ENCODE results near the gene EGLN3.
"Not testable (repeated sequence)": the region's sequence is repeated elsewhere in the genome, so short reads cannot be mapped to it uniquely, and the experiment has no call there.

The EGLN3 gene

GRCh38 chr14:33934043-33934750 lies 16.7 kb downstream of the EGLN3 start:
- DNase-seq, result no peak

- no peak for DNase-seq
These were observed 17.4 kb downstream of the EGLN3 start for GRCh38 chr14:33933386-33933933.

- no peak for DNase-seq
These were observed 18.1 kb downstream of the EGLN3 start for GRCh38 chr14:33932576-33933345.

DNA sequence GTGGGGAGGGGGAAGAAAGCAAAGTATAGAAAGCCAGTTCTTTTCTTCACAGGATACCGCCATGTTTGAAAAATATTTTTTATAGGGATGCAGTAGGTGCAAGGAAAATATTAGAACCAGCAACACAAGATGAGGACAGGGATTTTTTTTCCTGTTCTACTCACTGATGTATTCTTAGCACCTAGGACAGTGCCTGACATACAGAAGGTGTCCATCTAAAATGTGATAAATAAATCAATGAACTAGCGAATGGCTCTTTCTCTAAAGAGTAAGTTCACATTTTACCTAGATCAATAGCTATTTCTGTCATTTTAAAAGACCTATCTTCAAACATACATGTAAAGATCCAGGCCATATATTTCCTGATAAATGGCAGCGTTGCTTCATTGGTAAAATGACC lies 18.8 kb downstream of the EGLN3 start:
- no peak for DNase-seq

- no peak for DNase-seq
These were observed 19.4 kb downstream of the EGLN3 start for GRCh38 chr14:33931461-33931860.

DNA sequence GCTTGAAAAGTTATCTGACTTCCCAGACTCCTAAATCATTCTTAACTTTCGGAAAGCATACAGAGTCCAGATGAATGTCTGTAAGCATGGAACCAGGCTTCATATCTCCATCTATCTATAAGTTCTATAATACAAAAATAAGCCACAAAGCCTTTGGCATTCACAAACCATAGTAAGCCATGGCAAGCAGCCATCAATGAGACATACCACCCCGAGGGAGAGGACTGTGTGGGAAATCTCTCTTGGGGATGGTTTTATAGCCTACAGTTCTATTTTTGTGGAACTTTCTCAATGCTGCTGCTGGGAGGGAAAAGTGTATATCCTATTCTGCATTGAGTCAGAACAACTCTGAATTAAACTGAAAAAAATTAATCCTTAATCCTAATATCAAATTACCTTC lies 20.4 kb downstream of the EGLN3 start:
- no peak for DNase-seq

- no peak for DNase-seq
These were observed 21.0 kb downstream of the EGLN3 start for GRCh38 chr14:33929799-33930408.

GRCh38 chr14:33928895-33929294 lies 22.0 kb downstream of the EGLN3 start:
- no peak for DNase-seq

- DNase-seq, result no peak
These were observed 22.9 kb downstream of the EGLN3 start for GRCh38 chr14:33927944-33928343.

DNA sequence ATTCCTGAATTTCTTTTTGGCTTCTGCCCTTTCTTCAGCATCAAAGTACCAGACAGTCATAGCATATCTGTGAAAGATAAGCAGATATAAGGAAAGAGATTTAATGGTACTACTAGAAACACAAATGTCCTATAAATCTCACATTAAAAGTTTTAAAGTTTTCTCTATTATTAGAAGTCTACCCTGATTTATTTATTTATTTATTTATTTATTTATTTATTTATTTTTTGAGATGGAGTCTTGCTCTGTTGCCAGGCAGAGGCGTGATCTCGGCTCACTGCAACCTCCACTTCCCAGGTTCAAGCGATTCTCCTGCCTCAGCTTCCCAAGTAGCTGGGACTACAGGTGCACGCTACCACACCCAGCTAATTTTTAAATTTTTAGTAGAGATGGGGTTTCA lies 23.9 kb downstream of the EGLN3 start:
- not testable (repeated sequence) for DNase-seq

- DNase-seq, result no peak
These were observed 24.9 kb downstream of the EGLN3 start for GRCh38 chr14:33925946-33926345.

DNA sequence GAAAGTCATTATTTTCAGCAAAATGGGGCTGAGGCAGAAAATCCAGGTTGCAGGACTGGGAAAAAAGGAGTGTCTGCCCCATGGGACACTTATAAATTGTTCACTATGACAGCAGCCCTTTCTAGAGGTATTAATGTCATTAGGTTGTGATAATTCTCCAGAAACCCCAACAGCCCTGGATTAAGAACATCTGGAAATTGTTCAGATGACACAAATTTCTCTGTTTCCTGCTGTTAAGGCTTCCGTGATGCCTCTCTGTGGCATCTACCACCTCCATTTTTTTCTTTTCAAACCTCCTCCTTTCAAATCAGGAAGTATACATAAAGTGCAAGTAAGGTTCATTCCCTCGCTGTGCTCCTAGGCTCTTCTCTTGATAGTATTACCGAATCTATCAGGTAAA lies 25.6 kb downstream of the EGLN3 start:
- DNase-seq, result no peak

- no peak for DNase-seq
These were observed 26.2 kb downstream of the EGLN3 start for GRCh38 chr14:33924566-33925100.

GRCh38 chr14:33922125-33922524 lies 28.7 kb downstream of the EGLN3 start:
- DNase-seq, result no peak

DNA sequence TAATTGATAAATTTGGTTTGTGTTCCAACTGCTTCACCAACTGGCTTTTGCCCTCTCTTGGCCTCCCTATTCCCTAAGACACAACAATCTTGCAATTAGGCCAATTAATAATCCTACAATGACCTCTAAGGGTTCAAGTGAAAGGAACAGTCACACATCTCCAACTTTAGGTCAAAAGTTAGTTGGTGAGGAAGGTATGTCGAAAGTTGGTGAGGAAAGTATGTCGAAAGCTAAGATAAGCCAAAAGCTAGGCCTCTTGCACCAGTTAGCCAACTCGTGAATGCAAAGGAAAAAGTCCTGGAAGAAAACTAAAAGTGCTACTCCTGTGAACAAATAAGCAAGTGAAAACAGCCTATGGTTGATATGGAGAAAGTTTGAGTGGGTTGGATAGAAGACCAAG lies 32.6 kb downstream of the EGLN3 start:
- DNase-seq, result no peak

GRCh38 chr14:33917661-33918060 lies 33.2 kb downstream of the EGLN3 start:
- DNase-seq, result no peak

DNA sequence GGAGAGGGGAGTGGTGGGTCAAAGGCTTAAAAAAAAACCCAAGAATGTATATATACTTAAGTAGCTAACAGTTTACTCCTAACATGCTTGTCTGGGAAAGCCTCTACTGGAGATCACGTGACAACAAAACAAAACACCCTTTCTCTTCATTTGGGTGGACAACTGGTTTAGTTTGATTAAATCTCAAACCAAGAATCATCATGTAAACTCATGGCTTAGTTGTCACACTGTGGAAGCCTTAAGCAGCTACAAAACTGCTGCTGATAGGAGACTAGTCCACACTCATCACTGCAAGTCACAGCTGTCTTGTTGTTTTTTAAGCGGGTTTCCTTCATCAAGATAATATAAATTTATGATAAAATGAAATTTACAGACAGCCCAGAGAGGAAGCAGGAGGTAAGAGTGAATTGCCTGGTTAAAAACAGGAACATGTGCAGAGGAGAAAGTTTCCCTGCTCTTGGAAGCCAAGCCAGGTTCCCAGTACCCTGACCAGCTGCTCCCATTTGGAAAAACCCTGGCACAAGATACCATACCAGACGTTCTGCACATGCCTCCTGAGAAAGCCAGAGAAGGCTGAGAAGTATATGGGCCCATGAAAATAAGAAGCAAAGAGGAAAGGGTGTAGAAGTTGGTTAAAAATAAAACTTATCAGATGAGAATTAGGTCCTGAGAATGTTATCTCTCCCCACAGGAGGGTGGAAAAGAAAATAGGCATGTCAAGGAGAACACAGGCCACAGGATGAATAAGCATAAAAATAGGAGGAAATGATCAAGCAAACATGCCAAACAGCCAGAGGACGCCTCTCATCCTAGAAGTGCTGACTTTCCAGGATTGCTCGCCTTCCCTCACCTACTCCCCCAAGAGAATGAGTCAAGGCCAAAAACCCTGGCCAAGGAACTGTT lies 34.0 kb downstream of the EGLN3 start:
- peak; percentile 56 for DNase-seq

DNA sequence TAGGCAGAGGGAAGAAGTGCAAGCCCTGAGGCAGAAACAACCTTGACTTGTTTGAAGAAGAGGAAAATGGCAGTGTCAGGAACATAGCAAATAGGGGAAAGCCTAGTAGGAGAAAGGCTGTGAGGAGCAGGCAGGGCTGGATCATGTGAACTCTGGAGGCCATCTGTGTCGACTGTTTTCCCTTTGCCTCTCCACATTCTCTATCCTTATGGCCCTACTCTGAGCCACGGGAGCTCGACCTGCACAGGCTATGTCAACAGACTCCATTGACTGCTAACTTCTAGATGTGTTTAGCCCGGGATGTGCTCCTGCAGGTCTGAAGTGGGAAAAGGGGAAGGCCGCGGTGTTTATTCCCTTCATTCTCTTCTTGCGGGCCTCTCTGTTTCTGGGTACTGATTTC lies 35.2 kb downstream of the EGLN3 start:
- no peak for DNase-seq

DNA sequence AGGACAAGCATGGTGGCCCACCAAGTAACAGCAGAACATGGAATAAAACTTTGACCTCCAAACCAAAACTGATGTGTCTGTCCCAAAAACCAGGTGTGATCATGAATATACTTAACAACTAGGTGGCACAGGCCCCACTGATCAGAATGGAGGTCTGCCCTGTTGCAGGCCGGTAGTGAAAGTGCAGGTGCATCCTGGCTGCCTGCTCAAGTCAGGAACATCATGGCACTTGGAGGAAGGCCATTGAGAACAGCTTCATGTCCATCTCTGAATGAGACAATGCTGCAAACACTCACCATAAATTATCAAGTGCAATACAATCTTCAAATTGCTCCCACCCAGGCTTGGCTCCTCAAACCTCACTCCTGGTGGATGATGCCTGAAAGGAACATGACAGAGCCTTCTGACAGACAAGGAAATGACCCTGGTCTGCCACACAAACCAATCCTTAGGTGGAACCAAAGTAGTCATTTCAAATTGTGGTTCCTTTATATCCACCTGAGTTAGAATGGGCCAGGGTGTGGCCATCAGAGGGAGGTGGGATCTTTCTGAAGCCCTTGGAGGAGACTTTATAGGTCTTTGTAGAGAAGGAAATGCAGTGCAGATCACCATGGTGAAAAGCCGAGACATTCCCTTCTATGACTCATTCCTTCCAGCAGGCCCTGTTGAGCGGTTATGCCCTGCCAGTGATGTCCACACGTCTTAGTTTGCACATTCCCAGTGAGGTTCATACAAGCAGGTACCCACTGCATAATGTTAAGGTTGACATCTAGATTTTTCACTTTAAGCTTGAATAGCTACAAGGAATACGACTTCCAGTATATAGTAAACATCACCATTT lies 36.0 kb downstream of the EGLN3 start:
- DNase-seq, result no peak

- no peak for DNase-seq
These were observed 39.8 kb downstream of the EGLN3 start for GRCh38 chr14:33911046-33911445.

DNA sequence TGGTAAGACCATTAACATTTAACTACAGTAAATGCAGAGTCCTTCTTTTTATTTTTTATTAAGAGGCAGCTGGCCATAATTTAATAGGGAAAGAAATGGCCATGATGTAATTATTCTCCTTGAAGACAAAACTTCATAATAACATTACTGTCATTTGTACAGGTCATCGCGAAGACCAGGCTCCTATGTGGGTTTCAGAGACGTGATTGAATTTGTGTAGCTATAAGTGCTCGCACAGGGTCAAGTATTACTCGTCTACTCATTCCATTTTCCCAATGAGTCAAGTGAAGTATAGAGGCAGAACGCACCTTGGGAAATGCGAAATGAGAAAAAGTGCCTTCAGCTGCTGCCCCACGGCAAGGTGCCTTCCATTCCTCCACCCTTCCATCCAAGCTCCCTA lies 40.4 kb downstream of the EGLN3 start:
- no peak for DNase-seq

All from right hindlimb (tissue), 1 donor.